Fibroblast of lung (primary cell): ENCODE data around the gene C10orf62. TPM values are rescaled to one million over a fixed set of nuclear protein-coding genes. Genes with fewer than 3 reads are reported as not detected.
A peak's percentile ranks its signal among the peaks of the same experiment; 100 is the strongest.

Experiments used
- DNase-seq, 2 donors: peaks; one replicate each; pipeline versions ENCODE4 v3.0.0 to v3.0.0-alpha.2; 2010; ENCODE audit warnings: low read depth in 2 of 2
- H2AFZ ChIP-seq: 2 replicates; pipeline ENCODE4 v1.5.1; 2012; ENCODE audit warnings: low read length, control low read depth, inconsistent platforms
- H3K27ac ChIP-seq: 2 replicates; pipeline ENCODE4 v1.5.1; 2011; ENCODE audit warnings: low read length, control low read depth; ENCODE audit not compliant: insufficient read depth
- H3K27me3 ChIP-seq: 2 replicates; pipeline ENCODE4 v1.5.1; 2011; ENCODE audit warnings: mild to moderate bottlenecking, low read length; ENCODE audit not compliant: control insufficient read depth, insufficient read depth
- H3K36me3 ChIP-seq: 2 replicates; pipeline ENCODE4 v1.5.1; 2011; ENCODE audit warnings: low read length; ENCODE audit not compliant: control insufficient read depth, insufficient read depth
- H3K4me1 ChIP-seq: 2 replicates; pipeline ENCODE4 v1.5.1; 2011; ENCODE audit warnings: low read length; ENCODE audit not compliant: control insufficient read depth, insufficient read depth; ENCODE audit errors: extremely low read depth
- H3K4me2 ChIP-seq: 2 replicates; pipeline ENCODE4 v1.5.1; 2011; ENCODE audit warnings: low read length, control low read depth; ENCODE audit not compliant: insufficient read depth; ENCODE audit errors: extremely low read depth
- H3K4me3 ChIP-seq, 4 experiments: fragments of 200-600 bp in 1 of 4; sonication (generic) in 1 of 4; replicated peaks in 1 of 4; 2 replicates each; pipeline ENCODE4 v1.5.1; 2011 to 2016; ENCODE audit warnings: low read length in 4 of 4, low read depth in 3 of 4, mild to moderate bottlenecking in 3 of 4, control low read depth in 2 of 4, inconsistent platforms in 1 of 4, mixed read lengths in 1 of 4; ENCODE audit not compliant: insufficient read depth in 1 of 4; ENCODE audit errors: control extremely low read depth in 1 of 4
- H3K79me2 ChIP-seq: 2 replicates; pipeline ENCODE4 v1.5.1; 2012; ENCODE audit warnings: mild to moderate bottlenecking, low read length, inconsistent platforms; ENCODE audit not compliant: control insufficient read depth, insufficient read depth
- H3K9ac ChIP-seq: 2 replicates; pipeline ENCODE4 v1.5.1; 2011; ENCODE audit warnings: mild to moderate bottlenecking, low read length, control low read depth; ENCODE audit not compliant: insufficient read depth
- H3K9me3 ChIP-seq: 2 replicates; pipeline ENCODE4 v1.5.1; 2012; ENCODE audit warnings: low read depth, low read length; ENCODE audit not compliant: control insufficient read depth, insufficient read depth
- H4K20me1 ChIP-seq: 2 replicates; pipeline ENCODE4 v1.5.1; 2011; ENCODE audit warnings: low read length; ENCODE audit not compliant: control insufficient read depth, insufficient read depth; ENCODE audit errors: extremely low read depth
- CTCF ChIP-seq, 2 donors: IDR thresholded peaks in 1 of 2; conservative IDR thresholded peaks in 1 of 2; 1 replicate in 1 of 2; 2 replicates in 1 of 2; pipeline ENCODE4 v1.5.1; 2011 to 2012; ENCODE audit warnings: low read length in 2 of 2, control low read depth in 1 of 2, inconsistent platforms in 1 of 2, low read depth in 1 of 2, mild to moderate bottlenecking in 1 of 2
- EZH2 ChIP-seq: IDR thresholded peaks from 2 replicates; pipeline ENCODE4 v1.5.1; 2012; ENCODE audit warnings: low read length, control low read depth, mild to moderate bottlenecking; ENCODE audit errors: missing control alignments
- polyA plus RNA-seq, 2 donors: library from polyadenylated mRNA; depleted of rRNA in 1 of 2; stranded (reverse) in 1 of 2; unstranded in 1 of 2; fragments of >200 nt; gene quantifications; 2 replicates each; pipeline ENCODE4 v1.2.1, GENCODE V29; 2011 to 2012; ENCODE audit warnings: missing spikeins in 1 of 2
- total RNA-seq: library from RNA; depleted of rRNA; stranded (reverse); fragments of >200 nt; gene quantifications from 2 replicates; pipeline ENCODE4 v1.2.1, GENCODE V29; 2014

Gene C10orf62
- total and polyA plus RNA-seq, 2 donors (not counting 1 experiment from before 2014, with no cell fraction given), result not detected

- DNase-seq, result peak; percentile 42 to 46
- H3K79me2 ChIP-seq, result no peaks in the 10 kb centered on the region
- H3K27me3 ChIP-seq, result no peaks in the 10 kb centered on the region
- H4K20me1 ChIP-seq, result no peaks in the 10 kb centered on the region
- no peaks in the 10 kb centered on the region for H3K4me1 ChIP-seq
- no peaks in the 10 kb centered on the region for H3K36me3 ChIP-seq
- no peak overlapping the region for H3K4me2 ChIP-seq
- H2AFZ ChIP-seq, result no peak overlapping the region
- H3K27ac ChIP-seq, result no peak overlapping the region
- no peak overlapping the region for H3K4me3 ChIP-seq
- H3K9me3 ChIP-seq, result no peaks in the 10 kb centered on the region
- H3K9ac ChIP-seq, result no peak overlapping the region
- TF ChIP-seq CTCF (conservative IDR thresholded peaks at IDR 0.05 in 1 of 2, IDR thresholded peaks at IDR 0.05 in 1 of 2; ENCODE audit: low read depth in 1 of 2, low read length in 2 of 2), result peak; percentile 3 to 8
- TF ChIP-seq EZH2, result no peak
These were observed 22.9 kb downstream of the C10orf62 start for GRCh38 chr10:97612386-97612785.

- no peak overlapping the region for H3K4me2 ChIP-seq
- H3K36me3 ChIP-seq, result no peaks in the 10 kb centered on the region
- H3K27me3 ChIP-seq, result no peaks in the 10 kb centered on the region
- no peak overlapping the region for H3K4me3 ChIP-seq
- H4K20me1 ChIP-seq, result no peaks in the 10 kb centered on the region
- DNase-seq, result no peak
- H3K9me3 ChIP-seq, result no peaks in the 10 kb centered on the region
- H3K9ac ChIP-seq, result no peak overlapping the region
- no peak overlapping the region for H2AFZ ChIP-seq
- TF ChIP-seq CTCF (conservative IDR thresholded peaks at IDR 0.05 in 1 of 2, IDR thresholded peaks at IDR 0.05 in 1 of 2; ENCODE audit: low read depth in 1 of 2, low read length in 2 of 2) (no peak), EZH2 (no peak)
- H3K4me1 ChIP-seq, result no peaks in the 10 kb centered on the region
- H3K79me2 ChIP-seq, result no peaks in the 10 kb centered on the region
- H3K27ac ChIP-seq, result no peak overlapping the region
These were observed 28.8 kb downstream of the C10orf62 start for GRCh38 chr10:97618285-97618684.

GRCh38 chr10:97618733-97619132 lies 29.2 kb downstream of the C10orf62 start:
- no peak overlapping the region for H3K4me2 ChIP-seq

More at GRCh38 chr10:97618733-97619132, 29.2 kb downstream of the C10orf62 start:
- H3K9ac ChIP-seq, result no peak overlapping the region
- no peaks in the 10 kb centered on the region for H3K27me3 ChIP-seq
- H3K79me2 ChIP-seq, result no peaks in the 10 kb centered on the region
- no peaks in the 10 kb centered on the region for H3K4me1 ChIP-seq
- TF ChIP-seq CTCF (conservative IDR thresholded peaks at IDR 0.05 in 1 of 2, IDR thresholded peaks at IDR 0.05 in 1 of 2; ENCODE audit: low read depth in 1 of 2, low read length in 2 of 2), result no peak
- no peak for TF ChIP-seq EZH2
- H2AFZ ChIP-seq, result no peak overlapping the region
- H4K20me1 ChIP-seq, result no peaks in the 10 kb centered on the region
- H3K27ac ChIP-seq, result no peak overlapping the region
- H3K4me3 ChIP-seq, result no peak overlapping the region
- DNase-seq, result no peak
- H3K36me3 ChIP-seq, result no peaks in the 10 kb centered on the region
- H3K9me3 ChIP-seq, result no peaks in the 10 kb centered on the region
